GM18499 (cell line): Measurements from ENCODE around the gene RASA4.
"Not testable (repeated sequence)": the region's sequence is repeated elsewhere in the genome, so short reads cannot be mapped to it uniquely, and the experiment has no call there.

Experiments used
- ATAC-seq: cut with Tn5 transposase; IDR thresholded peaks from one replicate; pipeline ENCODE4 v1.9.1; 2021; ENCODE audit warnings: moderate number of reproducible peaks; ENCODE audit not compliant: insufficient read depth, unreplicated experiment

Gene RASA4

DNA sequence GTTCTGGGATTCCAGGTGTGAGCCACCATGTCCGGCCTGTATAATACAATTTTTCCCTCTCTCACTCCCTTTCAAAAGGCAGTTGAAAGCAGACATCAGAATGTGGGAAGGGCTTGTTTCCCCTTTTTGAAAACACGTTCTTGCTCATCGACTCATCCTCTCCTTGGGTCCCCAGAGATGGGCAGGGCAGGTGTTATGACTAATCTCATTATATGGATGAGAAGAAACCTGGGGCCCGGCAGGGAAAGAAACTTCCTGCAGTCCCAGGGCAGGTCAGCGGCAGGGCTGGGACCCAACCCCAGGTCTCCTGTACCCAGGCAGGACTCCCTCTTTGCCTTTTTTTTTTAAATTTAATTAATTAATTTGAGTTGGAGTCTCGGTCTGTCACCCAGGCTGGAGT, 70.2 kb downstream of the RASA4 start:
- ATAC-seq: peak; percentile 62

DNA sequence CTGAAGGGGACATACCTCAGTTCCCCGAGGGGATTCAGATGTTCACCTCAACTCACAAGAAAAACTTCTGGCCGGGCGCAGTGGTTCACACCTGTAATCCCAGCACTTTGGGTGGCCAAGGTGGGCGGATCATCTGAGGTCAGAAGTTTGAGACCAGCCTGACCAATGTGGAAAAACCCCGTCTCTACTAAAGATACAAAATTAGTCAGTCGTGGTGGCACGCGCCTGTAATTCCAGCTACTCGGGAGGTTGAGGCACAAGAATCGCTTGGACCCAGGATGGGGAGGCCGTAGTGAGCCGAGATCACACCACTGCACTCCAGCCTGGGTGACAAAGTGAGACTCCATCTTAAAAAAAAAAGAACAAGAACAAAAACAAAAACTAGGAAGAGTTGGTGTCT, 71.3 kb downstream of the RASA4 start:
- not testable (repeated sequence) for ATAC-seq

DNA sequence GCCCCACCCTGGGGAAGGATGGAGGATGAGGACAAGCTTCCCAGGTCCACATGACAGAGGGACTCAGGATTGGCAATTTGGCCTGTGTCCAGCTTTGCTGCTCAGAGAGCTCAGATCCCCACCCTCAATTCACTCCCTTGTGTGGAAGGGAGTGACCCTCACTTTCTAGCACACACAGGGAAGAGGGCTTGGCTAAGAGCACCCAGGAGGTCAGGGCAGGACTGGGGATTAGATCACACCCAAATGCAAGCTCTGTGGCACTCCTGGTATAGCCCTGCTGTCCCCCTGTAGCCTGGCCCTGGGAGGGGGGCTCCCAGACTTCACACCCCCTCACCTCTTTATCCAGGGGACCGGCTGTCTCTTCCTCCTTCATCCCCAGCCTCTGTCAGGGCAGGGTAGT, 72.2 kb downstream of the RASA4 start:
- ATAC-seq: not testable (repeated sequence)

DNA sequence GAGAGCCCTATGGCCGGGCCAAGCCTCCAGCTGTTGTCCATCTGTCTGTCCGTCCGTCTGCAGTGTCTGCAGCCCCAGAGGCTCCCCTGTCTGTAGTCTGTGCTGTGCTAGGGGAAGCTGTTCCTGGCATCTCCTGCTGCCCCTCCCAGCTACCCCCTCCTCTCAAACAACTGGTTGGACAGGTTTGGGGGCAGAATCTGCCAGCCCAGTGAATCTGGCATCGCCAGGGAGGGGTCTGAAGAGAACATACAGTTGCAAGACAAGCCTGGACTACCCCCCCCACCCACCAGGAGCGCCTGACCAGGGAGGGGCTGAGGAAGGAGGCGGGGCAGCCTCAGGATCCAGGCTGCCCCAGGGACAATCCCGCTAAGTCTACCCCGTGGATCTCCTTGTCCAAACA, 73.0 kb downstream of the RASA4 start, which contains the start of gene UPK3BL2:
UPK3BL2 (minus strand) TSS at position 101 of the 400 bp plus-strand sequence; CDS start at position 41, 60 bp downstream.
- ATAC-seq: not testable (repeated sequence)

DNA sequence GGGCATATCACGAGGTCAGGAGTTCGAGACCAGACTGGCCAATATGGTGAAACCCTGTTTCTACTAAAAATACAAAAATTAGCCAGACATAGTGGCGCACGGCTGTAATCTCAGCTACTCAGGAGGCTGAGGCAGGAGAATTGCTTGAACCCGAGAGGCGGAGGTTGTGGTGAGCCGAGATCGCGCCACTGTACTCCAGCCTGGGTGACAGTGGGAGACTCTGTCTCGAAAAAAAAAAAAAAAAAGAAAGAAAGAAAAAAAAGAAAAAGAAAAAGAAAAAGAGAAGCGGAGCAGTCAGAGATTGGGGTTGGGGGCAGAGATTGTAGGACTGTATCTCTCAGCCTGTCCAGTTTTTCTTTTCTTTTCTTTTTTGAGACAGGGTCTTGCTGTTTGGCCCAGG, 73.8 kb downstream of the RASA4 start:
- not testable (repeated sequence) for ATAC-seq

DNA sequence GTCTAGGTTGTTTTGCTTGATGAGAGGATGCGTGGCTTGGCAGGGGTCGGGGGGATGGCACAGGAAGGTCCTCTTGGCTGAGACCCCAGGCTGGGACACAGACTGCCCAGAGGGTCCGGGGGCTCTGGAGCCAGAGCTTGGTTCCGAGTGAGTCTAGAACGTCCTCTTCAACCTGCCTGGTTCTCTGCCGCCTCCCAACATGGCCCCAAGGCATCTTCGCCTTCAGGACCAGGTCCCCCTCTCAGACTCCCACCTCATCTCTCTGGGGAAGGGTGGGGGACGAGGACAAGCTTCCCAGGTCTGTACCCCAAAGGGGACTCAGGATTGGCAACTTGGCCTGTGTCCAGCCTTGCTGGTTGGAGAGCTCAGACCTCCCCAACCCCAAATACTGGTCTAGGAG, 74.5 kb downstream of the RASA4 start:
- ATAC-seq: not testable (repeated sequence)

DNA sequence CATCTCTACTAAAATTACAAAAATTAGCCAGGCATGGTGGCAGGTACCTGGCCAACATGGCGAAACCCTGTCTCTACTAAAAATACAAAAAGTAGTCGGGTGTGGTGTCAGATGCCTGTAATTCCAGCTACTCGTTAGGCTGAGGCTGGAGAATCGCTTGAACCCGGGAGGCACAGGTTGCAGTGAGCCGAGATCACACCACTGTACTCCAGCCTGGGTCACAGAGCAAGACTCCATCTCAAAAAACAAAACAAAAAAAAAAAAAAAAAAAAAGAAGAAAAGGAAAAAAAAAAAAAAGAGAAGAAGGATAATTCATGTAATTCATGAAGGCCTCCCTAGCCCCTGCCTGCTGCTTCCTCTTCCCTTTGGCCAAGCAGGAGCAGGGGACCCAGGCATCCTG, 76.0 kb downstream of the RASA4 start:
- ATAC-seq: not testable (repeated sequence)

DNA sequence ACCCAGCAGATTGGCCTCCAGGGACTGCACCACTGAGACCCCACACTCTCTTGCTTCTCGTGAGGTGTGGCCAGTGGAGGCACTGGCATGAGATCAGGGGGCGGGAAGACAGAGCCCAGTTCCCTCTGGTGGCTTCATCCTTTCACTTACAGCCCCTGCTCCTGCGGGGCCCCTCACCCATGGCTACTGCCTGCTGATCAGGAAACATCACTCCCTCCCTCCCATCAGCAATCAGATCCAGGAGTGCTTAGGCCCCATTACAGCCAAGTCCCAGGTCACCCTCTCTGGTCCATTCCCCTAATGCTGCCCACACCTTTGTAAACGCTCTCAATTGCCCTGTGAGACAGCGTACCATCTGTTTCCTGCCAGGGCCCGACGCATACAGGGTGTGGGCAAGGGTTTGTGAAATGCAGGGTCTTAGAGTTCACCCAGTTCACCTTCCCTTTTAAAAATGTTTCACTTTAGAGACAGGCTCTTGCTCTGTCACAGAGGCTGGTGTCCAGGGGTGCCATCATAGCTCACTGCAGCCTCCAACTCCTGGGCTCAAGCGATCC, 81.4 kb downstream of the RASA4 start:
- ATAC-seq: not testable (repeated sequence)

DNA sequence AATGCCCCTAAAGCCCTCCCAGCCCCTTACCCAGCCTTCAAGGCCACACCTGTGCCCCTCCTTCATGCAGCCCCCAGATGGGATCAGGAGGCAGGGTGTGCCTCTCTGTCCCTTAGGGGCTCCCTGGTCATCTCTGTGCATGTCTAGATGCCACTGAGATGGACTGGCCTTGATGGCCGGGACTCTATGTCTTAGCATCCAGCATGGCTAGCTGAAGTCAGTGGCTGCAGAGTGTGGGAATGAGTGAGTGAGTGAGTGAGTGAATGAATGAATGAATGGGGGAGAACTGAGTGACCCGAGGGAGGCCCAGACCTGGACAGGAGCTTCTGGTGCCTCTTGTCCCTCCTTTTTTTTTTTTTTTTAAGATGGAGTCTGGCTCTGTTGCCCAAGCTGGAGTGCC, 84.4 kb downstream of the RASA4 start:
- ATAC-seq: not testable (repeated sequence)

DNA sequence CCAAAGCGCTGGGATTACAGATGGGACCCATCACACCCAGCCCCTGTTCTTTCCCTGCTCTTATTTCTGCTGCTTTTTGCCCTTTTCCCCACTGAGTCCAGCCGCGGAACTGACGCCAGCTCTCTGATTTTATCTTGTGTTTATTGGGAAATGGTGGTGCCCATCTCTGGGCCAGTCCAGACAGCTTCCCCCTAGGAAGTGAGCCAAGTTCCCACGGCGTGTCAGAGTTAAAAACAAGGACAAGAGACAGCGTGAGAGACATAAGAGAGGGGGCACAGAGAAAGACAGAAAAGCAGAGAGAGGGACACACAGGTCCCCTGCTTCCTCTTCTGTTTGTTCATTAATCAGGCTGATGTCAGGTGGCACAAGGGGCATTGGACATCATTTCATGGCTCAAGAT, 85.0 kb downstream of the RASA4 start:
- ATAC-seq: not testable (repeated sequence)

DNA sequence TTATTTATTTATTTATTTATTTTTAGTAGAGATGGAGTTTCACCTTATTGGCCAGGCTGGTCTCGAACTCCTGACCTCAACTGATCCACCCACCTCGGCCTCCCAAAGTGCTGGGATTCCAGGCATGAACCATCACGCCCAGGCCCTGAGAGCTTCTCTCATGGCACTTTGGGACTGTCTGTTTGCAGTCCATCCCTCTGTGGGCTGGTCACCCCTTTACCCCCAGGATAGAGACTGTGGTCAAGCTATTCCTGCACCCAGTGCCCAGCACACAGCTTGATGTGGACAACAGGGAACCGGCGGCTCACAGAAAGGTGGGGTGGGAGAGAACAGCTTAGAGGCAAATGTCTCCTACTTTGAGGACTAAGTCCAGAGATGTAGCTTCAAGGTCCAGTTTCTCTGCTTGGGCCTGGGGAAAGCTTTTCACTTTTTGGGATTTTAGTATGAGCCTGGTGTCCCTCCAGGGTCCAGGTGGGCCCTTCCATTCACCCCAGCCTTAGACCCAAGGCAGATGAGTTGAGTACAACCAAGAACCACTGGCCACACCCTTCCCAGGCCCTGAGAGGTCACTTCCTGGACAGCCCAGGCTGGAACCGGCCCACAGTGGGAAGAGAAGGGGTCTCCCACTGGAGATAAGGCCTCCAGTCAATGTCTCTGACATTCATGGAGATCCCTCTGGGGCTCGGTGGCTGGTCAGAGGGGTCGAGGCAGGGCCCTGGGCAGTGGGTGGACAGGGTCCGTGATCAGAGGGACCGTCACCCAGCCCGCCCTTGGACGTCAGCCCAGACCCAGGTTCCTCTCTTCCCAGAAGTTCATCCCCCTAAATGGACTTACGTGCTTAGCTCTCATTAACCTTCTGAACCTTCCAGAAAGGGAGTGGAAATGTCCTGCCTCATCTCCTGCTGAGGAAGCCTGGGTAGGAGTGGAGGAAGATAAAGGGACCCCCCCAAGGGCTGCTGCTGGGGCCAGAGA, 88.4 kb downstream of the RASA4 start:
- ATAC-seq: not testable (repeated sequence)

DNA sequence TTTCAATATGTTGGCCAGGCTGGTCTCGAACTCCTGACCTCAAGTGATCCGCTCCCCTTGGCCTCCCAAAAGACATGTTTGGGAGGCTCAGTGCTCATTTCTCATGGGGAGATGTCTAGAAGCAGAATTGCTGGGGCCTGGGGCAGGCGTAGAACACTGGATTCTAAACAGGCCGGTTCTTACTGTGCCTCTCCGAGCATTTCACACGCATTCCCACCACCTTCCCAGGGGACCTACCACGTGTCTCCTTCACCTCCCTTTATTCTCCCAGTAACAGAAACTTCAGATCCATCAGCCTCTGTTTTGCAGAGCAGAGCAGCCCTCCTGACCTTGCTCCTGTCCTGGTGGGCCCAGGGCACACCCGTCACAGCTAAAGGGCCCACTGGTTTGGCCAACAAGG, 89.4 kb downstream of the RASA4 start:
- not testable (repeated sequence) for ATAC-seq

DNA sequence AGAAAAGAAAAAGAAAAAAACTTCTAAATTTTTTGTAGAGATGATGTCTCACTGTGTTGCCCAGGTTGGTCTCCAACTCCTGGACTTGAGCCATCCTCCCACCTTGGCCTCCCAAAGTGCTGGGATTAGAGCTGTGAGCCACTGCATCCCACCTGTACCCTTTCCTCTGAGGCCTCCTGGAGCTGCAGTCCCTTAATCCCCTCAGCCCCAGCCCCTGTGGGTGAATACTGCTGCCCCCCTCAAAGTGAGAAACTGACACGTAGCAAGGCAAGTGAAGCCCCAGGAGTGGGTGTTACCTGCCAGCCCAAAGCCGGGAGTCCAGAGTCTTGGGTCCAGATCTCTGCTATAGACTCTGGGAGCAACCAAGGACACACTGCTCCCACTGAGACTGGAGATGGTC, 91.8 kb downstream of the RASA4 start:
- not testable (repeated sequence) for ATAC-seq
